Measurements from ENCODE around the gene SCD5.

SCD5 gene

DNA sequence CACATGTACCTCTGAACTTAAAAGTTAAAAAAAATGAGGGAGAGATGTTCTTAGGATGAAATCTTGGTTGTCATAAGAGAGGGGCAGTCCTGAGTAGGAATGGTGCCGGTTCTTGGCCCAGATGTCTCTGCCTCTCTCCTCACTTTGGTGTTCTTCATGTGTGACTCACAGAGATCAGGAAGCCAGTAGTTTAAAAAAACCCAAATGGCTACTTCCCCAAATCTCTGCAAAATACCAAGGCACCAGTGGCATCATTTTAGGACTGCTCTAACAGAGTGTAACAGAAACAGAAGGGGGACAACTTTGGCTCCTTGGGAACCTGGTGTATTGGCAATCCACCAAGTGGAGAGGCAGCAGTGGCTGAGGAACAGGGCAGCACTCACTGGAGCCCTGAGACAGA is 116.8 kb downstream of the SCD5 start:
- no peak for DNase-seq

DNA sequence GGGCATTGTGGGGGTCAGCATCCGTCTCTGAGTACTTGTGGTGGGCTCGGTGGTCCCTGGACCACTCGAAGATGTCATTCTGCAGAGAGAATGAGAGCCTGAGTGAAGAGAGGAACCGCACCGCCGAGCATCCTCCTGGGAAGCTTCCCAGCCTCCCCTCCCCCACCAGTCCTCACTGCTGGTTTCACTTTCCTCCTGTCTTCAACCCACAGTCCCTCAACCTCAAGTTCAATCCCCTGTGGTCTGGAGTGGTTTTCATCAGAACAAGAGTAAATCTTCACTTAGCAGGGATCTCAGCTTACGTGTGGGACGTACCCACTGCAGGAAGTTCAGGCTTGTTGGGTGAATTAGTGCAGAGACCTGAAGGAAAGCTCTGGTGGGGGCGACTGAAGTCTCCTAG is 117.8 kb downstream of the SCD5 start:
- no peak for DNase-seq

DNA sequence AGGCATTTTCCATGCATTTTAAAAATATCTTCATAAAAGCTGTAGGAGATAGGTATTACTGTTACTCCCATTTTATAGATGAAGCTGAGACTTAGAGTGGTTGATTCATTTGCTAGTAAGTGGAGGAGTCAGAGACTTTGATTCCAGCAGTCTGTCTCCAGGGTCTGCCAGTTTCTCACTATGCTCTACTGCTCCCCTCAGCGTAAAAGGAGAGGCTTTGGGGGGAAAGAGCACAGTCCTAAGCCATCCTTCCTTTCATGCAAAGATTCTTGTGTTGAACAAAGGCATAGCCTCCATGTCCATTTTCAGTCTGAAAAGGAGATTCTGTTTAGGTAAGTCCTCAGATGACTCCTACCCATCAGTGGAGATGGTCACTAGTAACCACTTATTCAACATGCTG is 119.1 kb downstream of the SCD5 start:
- no peak for DNase-seq

DNA sequence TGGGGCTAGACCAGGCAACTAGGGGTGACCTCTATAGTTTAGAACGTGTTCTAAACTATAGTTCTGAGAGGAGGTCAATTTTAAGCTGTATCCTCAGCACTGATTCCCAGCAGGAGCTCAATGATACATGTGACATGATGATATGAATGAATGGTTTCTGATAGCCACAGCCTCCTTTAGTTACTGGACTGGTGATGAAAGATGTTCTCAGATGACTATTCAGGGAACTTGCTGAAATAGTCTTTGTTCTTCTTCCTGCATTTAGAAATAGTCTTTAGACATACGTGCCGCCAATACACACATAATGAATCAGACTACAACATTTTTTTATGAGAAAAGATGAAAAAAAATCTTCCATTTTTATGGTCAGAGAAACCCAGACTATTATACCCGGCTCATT is 120.5 kb downstream of the SCD5 start:
- DNase-seq = no peak

DNA sequence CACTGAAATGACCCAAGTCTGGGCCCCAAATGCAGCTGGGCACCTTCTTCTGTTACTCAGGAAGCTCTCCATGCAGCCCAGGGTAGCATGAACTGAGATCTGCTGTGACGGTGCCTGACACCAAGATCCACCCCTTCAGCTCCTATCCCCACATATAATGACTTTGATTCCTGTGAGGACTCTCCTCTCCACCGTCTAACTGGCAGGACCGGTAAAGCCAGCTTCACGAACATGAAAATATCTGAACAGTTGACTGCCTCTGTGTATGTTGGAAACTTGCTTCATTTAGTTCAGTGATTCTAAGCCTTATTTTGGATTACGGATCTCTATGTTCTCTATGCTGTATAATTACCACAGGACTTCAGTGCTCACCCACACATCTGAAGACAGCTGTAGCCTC is 121.3 kb downstream of the SCD5 start:
- DNase-seq = no peak

DNA sequence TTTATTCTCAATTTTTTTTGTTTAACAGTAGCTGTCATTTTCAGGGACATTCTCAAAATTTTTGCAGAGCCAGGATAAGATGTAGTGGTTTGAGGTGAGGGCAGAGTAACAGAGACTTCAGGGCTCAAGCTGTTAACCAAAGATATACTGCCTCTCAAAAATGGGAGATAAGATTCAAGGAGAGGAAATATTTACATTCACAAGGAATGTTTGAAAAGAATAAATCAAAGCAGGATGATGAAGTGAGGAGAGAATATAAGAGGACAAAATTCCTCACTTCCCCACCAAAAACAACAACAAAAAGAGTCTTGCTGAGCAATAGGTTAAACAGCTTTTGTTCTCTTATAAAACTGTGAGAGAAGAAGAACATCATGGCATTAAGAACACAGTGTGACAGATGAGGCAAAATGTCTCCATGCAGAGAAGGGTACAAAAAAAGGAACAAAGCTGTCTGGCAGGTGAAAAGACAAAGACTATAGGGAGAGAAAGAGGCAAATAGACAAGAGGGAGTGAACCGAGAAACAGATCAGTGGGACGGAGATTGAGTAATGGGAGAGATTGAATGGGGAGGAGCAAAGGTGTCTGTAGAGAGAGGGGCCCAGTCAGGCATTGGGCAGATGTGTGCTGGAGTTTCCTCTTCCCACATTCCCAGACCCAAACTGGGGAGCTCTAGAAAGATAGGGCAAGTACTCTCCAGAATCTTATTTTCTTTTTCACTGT is 130.7 kb downstream of the SCD5 start:
- DNase-seq = no peak

DNA sequence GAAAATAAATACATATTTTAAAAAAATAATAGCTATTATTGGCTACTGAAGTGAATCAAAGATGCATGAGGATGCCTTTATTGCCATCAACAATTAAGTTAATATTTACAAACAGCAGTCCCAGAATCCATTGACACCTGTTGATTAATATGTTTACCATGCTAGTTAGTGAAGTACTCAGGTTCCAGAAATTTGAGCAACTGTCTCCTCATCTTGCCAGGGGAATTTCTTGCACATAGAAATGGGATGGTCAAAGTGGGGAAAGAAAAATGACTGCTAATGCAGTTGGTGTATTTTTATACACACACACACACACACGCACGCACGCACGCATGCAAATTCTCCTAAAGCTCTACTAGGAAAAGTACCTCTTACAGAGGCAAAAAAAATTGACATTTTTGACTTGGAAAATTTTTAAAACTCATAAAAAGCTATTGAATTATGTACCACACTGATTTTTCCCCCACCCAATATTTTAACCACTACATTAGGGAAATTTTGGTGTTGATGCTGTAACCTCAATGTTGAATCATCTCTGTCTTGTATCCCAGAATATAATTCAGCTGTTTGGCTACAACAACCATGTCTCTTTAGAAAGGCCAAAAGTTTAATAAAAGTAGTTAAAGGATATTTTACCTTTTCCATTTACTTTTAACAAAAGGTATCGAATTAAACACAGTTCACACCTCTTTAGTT is 131.5 kb downstream of the SCD5 start:
- no peak for DNase-seq

DNA sequence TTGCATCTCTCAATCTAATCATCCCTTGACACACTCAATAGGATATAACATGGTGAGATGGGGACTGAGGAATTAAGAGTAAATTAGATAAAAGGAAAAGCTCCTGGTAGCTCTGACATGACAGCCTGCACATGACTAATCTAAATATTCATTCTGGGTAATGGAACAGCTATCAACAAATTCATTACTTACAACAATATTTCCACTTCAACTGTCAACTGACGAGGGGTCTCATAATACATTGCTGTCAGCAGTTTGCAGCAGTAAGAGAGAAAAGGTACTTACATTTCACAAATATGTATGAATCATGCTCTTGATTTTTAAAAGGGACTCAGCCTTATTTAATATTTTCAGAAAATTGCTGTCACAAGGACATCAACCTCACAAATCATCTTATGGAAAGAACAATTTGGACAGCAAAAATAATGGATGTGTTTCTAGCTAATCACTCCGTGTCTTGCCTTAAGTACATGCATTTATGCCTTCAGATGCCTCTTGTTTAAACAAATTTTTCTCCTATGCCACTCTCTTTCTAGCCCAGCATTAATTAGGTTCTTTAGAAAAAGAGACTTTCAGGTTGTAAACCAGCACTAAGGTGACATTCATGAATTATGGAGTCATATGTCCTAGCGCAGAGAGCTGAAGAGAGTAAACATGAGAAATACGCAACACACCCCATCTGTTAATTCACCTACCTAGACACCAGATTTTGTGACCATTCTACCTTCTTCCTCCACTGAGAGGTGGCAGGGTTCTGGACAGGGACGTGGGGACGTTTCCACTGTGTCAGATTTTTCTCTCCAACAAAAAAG is 137.2 kb downstream of the SCD5 start:
- DNase-seq = no peak

DNA sequence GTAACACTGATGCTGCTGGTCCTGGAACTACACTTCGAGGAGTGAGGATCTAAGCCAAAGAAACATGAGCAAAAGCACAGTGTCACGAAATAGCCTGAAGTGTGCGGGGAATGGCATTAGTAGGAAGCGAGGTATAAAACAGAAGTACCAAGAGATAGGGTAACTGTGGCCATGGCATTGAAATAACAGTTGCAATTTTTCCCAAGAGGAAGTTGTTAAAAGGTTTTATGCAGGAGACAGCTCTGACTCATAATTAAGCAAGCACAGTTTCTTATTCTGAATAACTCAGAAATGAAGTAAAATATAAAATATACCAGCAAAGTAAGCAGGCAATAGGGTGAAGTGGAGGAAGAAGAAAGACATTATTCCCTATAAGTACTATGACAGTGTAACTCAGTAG is 146.5 kb downstream of the SCD5 start:
- no peak for DNase-seq

DNA sequence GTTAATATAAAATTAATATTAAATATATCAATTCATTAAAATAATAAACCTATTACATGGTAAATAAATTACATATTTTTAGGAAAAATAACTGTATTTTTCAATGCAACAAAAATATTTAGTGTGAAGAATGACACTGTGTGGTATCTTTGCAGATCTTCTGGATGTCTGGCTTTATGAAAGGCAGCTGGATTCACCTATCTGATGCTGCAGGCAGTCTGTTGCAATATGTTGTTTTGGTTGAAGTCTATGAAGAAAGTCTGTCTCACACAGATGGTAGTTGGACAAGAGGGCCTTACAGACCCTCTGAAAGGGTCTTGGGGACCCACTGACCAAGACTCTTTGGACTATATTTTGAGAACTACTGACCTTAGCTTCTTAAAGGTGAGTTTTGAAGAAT is 147.7 kb downstream of the SCD5 start:
- no peak for DNase-seq

DNA sequence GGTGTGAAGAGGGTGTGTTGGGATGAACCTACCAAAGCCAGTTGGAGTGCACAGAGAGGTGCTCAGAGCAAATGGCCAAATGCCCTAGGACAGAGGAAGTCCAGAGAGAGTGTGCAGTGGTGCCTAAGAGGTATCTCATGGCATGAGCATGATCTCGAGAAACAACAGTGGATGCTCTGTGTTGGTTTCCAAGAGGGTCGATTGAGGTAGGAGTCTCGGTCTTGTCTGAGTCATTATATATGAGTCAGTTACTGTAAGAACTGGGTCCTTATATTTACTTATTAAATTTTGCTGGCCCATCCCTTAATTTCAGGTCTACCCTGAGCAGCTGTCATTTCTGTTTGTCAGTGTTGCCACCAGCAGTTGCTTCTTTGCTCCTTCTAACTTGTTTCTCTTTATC is 150.2 kb downstream of the SCD5 start:
- DNase-seq = no peak

DNA sequence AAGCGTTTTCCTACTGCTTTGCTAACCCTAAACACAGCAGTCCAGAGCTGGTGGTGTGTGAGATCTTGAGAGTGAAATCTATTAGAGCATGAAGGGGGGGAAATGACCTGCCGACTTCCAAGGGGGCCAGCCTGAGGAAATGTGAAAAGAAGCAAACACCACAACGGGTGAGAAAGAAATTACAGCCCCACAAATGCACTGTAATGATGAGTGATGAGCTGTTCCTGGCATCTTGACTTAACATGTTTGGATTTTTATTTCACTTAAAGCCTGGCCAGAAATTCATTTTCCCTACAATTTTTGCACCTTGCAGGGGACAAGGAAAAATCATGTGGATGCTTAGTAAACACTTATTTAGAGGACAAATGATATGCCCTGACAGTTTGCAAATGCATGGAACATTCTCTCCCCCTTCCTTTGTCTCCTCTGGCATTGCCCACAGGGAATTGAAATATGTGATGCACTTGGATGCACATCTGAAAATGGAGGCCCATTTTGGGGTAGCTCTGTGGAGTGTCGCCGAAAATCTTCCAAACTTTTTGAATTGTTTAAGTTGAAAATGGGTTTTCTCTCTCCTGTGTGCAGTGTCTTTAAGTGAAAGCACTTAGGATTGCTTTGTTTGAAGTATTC is 152.5 kb downstream of the SCD5 start:
- no peak for DNase-seq

DNA sequence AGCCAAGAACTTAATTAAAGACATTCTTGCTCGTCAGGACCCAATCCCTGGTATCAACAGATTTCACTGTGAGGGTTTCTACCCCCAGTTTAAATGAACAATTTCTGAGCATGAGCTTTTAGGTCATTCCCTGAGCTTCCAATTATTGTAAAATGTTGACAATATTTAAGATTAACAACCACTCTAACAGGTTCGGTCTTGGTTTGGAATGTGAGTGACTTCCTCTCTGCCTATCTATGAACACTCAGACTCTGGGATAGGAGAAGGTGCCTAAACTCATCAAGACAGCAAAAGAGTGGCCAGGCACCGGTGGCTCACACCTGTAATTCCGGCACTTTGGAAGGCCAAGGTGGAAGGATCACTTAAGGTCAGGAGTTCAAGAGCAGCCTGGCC is 153.9 kb downstream of the SCD5 start:
- DNase-seq = no peak

DNA sequence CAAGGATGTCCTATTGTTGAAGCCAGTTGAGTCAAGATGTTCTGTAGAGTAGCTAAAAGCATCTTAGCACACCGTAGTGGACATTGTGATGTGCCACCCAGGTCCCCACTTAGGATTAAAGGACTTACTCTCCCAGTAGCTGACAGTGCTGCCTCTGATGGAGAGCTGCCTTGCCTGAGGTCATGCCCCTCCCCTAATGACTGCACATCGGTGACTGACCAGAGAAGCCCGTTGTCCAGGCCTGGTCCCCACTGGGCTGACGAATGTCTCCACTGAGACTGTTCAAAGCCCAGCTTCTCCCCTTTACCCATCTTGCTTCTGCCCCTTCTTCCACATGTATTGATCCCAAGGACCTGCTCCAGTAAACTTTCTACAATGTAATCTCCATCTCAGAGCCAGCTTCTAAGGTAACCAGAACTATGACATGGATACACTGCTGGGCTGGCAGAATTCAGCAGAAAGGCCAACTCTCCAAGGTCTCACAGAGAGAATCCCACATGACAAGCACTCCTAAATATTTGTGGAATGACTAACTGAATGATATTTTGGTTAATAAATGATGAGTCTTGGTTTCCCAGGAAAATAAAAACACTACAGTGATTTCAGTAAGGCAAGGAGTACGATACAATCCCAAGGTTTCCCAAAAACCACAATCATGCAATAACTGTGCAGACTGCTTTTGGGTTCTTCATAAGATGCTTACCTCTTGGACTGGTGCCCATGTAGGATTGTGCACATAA is 154.4 kb downstream of the SCD5 start:
- no peak for DNase-seq

DNA sequence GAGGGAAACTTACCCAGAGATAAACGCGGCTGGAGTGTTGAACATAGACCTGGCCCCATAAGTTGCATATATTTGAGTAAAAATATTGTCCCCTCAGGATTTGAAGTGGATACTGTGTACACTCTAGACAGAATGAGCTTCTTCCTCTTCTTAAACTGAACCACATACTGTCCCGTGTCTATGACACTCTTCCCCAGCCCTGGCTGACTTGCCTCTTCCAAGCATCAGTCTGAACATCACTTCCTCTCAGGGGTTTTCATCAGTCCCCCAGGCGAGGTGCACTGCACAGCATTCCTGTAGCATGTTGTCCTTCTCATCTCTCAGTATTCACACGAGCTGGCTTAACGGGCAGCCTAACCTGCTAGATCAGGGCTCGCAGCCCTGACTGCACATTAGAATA is 156.3 kb downstream of the SCD5 start:
- DNase-seq = no peak

DNA sequence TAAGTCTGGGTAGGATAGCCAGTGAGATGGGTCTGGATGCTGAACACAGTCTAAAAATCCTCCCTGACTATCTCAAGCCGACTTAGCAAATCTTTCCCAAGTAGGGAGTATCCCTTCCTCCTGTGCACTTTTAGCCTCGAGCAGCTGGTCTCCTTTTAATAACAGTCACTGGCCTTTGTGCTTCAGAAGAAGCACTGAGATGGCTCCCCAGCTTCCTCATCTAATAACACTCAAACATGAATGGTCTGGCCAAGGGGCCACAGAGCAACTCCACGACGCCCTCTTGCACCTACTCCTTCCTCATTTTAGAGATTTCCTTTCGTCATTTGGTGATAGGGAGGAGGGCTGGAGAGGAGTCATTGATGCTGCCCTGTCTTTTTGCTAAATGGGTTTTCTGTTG is 158.1 kb downstream of the SCD5 start:
- no peak for DNase-seq

DNA sequence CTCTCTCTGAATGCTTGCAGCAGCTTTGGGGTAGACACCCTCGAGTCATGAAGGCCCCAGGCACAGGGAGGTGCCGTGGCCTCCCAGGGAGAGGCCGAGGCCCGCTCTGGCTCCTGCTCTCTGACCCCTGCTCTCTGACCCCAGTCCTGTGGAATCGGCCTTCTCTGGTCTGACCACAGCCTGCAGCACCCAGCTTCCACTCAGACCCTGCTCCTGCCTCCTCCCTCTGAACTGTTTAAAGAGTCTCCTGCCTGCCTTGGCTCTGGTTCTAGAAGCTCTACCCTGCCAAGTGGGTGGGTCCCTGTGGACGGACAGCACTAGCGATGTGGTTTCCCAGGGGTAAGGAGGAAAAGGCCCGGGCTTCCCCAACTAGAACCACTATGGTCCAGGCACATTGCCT is 158.6 kb downstream of the SCD5 start:
- no peak for DNase-seq

DNA sequence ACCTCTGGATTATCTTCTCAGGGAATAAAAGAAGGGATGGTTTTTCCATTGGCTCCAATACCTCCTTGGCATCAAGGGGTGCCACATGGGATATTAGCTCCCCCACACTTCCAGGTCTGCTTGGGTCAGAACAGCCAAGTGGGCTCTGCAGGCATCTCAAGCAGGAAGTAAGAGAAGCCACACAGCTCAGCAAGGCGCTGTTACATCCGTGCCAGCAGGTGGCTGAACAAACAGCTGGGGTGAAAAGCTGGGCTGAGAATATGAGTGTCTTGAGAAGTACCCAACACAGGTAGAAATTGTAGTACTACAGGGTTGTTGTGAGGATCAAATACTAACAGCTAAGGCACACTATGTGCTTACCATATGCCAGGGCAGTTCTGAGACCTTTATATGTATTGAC is 160.1 kb downstream of the SCD5 start:
- DNase-seq = no peak

DNA sequence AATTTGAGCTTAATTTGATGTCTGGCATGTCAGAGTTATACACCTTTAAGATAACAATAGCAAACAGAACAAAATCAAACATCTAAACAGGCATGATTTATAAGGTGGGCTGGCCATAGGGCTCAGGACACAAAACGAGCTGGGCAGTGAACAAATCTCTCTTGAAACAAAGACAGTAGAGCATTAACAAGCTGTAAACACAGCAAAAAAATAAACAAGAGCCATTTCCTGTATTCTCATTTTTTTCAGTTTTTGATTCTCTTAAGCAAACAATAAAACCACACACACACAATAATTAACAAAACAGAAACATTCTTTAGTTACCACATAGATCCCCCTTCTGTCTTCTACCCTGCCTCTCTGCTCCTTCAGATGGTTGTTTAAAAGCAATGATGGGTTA is 168.5 kb downstream of the SCD5 start:
- no peak for DNase-seq

DNA sequence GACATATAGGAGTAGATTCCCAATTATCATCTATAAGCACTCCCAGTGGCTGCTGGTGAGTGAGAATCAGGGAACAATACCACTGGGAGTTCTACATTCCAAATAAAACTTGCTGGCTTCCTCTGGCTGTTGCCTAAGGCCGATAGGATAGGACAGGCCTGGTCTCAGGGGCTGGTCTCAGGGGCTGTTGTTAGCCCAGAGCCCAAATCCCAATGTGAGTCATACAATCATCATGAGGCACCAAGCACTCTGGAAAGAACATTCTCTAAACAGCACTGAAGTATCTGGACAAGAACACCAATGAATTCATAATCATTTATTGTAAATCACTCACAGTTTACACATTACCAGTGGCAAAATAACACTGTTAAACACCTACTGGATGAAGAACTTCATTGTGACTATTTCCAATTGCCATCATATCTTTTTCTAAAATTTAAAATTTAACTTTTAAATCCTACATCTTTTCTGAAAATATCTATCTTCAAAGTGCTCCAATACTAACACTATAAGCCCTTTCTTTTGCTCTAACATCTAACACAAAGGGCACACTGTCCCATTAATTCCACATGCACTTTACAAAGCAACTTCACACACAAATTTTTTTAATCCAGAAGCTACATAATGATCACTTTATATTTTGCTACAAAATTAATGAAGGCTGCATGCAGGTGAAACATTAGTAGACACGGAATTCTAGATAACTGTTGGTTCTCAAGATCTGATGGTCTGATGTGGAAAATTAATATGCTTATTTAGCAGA is 169.2 kb downstream of the SCD5 start:
- no peak for DNase-seq

DNA sequence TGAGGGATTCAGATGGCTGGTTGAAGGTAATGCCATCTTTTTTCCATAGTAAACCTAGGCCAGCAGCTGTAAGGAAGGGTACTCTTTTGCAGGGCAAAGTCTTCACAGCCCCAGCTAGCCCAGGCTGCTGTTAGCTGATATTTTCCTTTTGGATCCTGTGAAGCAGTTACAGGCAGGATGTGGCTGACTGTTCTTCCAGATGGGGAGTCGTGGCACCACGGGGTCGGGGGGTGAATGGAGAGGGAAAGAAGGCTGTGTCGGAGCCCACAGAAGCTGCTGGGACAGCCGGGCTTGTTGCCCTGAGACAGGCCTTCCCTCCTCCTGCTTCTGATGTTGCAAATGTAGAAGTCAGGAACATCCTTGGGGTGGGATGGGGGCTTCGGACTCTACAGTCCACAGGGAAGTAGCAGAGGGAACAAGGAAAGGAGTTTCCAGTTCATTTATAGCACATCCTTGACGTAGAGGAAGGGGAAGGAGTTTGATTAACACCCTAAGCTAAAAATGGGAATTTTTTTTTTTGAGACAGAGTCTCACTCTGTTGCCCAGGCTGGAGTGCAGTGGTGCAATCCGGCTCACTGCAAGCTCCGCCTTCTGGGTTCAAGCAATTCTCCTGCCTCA is 172.2 kb downstream of the SCD5 start:
- no peak for DNase-seq

DNA sequence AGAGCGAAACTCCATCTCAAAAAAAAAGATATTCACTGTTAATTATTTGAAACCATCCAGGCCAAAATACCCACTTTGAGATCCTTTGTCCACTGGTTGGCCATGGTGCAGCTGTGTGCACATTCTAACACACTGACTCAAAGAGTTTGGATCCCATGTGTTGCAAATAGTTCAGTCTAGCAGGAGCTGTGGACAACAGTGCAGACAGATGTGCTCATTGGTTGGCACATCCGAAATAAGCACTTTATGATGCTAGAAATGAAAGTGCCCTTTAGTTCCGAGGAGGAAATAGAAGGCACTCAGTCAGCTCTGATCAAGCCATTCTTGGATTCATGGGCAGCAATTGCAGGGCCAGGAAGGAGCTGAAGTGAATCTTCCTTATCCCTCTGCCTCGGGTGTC is 173.8 kb downstream of the SCD5 start:
- no peak for DNase-seq
